ENCODE measurements around the gene AKAP13.
"Not testable (repeated sequence)": the region's sequence is repeated elsewhere in the genome, so short reads cannot be mapped to it uniquely, and the experiment has no call there.

Gene AKAP13

GRCh38 chr15:85349062-85349461 lies 31.3 kb upstream of the AKAP13 start:
- not testable (repeated sequence) for DNase-seq (ENCODE audit: low read depth)

GRCh38 chr15:85350395-85350794 lies 30.0 kb upstream of the AKAP13 start:
- DNase-seq (ENCODE audit: low read depth), result no peak

- not testable (repeated sequence) for DNase-seq (ENCODE audit: low read depth)
These were observed 28.9 kb upstream of the AKAP13 start for GRCh38 chr15:85351501-85351900.

GRCh38 chr15:85351965-85352364 lies 28.4 kb upstream of the AKAP13 start:
- DNase-seq (ENCODE audit: low read depth), result no peak

- DNase-seq (ENCODE audit: low read depth), result no peak
These were observed 26.9 kb upstream of the AKAP13 start for GRCh38 chr15:85353516-85353915.

- no peak for DNase-seq (ENCODE audit: low read depth)
These were observed 25.9 kb upstream of the AKAP13 start for GRCh38 chr15:85354461-85354860.

- no peak for DNase-seq (ENCODE audit: low read depth)
These were observed 25.5 kb upstream of the AKAP13 start for GRCh38 chr15:85354948-85355347.

GRCh38 chr15:85356276-85356675 lies 24.1 kb upstream of the AKAP13 start:
- no peak for DNase-seq (ENCODE audit: low read depth)

GRCh38 chr15:85361323-85361722 lies 19.1 kb upstream of the AKAP13 start:
- DNase-seq (ENCODE audit: low read depth), result no peak

GRCh38 chr15:85362436-85363081 lies 17.8 kb upstream of the AKAP13 start:
- no peak for DNase-seq (ENCODE audit: low read depth)

- DNase-seq (ENCODE audit: low read depth), result no peak
These were observed 14.4 kb upstream of the AKAP13 start for GRCh38 chr15:85365980-85366379.

GRCh38 chr15:85367741-85368140 lies 12.7 kb upstream of the AKAP13 start:
- no peak for DNase-seq (ENCODE audit: low read depth)

GRCh38 chr15:85374831-85375230 lies 5.6 kb upstream of the AKAP13 start:
- no peak for DNase-seq (ENCODE audit: low read depth)

GRCh38 chr15:85377269-85377668 lies 3.1 kb upstream of the AKAP13 start:
- DNase-seq (ENCODE audit: low read depth), result no peak

- no peak for DNase-seq (ENCODE audit: low read depth)
These were observed 2.4 kb upstream of the AKAP13 start for GRCh38 chr15:85377986-85378385.

- DNase-seq (ENCODE audit: low read depth), result peak; percentile 30
These were observed 836 bp upstream of the AKAP13 start for GRCh38 chr15:85379403-85380131.

GRCh38 chr15:85380812-85381642 lies 624 bp downstream of the AKAP13 start:
- peak; percentile 43 for DNase-seq (ENCODE audit: low read depth)

GRCh38 chr15:85381850-85382751 lies 1.7 kb downstream of the AKAP13 start:
- no peak for DNase-seq (ENCODE audit: low read depth)

- DNase-seq (ENCODE audit: low read depth), result no peak
These were observed 2.5 kb downstream of the AKAP13 start for GRCh38 chr15:85382942-85383341.

GRCh38 chr15:85383470-85384148 lies 3.2 kb downstream of the AKAP13 start:
- no peak for DNase-seq (ENCODE audit: low read depth)

- no peak for DNase-seq (ENCODE audit: low read depth)
These were observed 5.9 kb downstream of the AKAP13 start for GRCh38 chr15:85386261-85386660.
